HG03432 (cell line): ENCODE measurements around the gene SLC49A4.

Experiments used
- ATAC-seq: cut with Tn5 transposase; IDR thresholded peaks from one replicate; pipeline ENCODE4 v1.9.1; 2021; ENCODE audit warnings: mild to moderate bottlenecking, moderate library complexity; ENCODE audit not compliant: unreplicated experiment

The SLC49A4 gene

DNA sequence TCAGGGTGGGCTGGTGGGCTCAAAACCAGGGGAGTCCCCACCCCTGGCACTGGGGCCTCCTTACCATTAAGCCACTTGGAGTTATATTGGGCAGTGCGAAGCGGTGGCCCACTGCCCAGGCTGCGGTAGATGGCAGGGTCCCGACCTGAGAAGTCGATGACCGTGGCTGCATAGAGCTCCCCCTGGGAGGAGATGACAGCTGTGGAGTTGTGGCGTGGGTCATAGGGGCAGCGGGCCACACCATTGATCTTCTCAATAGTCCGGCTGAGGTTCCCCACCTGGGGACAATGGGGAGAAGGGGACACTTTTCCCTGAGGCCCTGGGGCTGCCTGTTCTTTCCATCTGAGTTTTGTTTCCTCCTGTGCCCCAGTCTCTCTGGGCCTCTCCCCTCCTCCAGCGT is 132.9 kb downstream of the SLC49A4 start:
- no peak for ATAC-seq

DNA sequence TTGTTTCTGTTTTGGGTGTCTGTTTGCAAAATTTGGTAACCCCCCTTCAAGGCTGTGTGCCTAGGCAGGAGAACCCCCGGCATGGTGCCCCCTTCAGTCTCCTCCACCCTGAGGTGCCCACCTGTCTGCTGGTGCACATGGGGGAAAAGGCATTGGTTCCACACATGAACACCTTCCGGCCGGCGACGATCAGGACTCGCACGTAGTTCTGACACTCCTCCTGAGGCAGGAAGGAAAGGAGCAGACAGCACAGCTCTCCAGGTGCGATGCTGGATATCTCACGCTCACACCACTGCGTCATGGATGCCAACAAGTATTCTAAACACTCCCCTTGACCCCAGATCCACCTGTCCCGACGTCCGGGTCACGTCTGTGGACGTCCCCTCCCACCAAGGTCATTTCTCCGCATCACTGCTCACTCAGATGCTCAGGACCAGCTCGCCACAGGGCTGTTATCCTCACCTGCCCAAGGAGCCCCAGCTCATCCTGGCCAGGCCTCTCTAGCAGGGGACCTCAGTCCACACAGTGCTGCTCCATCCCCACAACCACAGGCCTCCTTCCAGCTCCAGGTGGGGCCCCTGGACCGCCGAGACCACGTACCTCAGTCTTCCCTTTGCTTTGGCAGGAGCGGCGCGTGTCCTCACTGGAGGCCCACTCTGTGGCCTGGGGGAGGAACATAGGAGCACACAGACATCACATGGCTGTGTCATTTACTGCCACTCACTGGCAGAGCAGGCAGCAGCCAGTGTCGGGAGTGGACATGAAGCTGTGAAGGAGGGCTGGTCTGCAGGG is 133.7 kb downstream of the SLC49A4 start:
- ATAC-seq, result no peak

DNA sequence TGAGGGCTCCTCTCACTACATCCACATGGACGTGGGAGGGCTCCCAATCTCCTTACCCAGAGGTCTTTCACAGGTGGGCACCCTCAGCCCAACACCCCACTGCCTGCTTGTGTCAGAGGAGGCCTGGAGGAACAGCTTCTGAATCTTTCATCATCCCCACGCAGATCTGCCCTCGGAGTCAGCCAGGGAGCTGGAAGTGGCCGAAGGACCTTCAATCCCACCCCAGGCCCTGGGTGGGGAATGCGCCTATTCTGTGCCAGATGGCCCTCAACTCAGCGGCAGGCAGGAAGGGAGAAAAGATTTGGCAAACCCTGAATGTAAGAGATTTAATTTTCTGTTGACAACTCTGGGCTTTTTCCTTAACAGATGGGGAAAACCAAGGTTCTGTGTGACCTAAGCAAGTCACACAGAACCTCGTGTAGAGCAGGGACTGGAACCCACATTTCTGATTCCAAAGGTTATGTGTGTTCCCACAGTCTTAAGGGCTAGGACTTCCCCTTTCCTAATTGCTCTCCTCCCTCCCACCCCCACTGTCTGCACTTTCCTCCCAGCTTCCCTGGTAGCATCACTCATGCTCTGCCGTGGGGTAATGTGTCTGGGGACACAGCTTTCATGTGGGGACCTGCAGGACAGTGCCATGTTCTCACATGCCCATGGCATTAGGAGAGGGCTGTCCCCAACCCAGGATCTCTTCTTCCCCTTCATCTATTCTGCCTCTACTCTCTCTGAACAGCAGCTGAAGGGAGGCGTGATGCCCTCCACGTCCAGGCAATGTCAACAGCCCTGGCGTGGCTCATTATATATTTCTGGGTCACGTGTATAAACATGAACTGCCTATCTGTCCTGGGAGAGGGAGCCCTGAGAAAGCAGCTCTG is 134.6 kb downstream of the SLC49A4 start:
- ATAC-seq, result no peak

DNA sequence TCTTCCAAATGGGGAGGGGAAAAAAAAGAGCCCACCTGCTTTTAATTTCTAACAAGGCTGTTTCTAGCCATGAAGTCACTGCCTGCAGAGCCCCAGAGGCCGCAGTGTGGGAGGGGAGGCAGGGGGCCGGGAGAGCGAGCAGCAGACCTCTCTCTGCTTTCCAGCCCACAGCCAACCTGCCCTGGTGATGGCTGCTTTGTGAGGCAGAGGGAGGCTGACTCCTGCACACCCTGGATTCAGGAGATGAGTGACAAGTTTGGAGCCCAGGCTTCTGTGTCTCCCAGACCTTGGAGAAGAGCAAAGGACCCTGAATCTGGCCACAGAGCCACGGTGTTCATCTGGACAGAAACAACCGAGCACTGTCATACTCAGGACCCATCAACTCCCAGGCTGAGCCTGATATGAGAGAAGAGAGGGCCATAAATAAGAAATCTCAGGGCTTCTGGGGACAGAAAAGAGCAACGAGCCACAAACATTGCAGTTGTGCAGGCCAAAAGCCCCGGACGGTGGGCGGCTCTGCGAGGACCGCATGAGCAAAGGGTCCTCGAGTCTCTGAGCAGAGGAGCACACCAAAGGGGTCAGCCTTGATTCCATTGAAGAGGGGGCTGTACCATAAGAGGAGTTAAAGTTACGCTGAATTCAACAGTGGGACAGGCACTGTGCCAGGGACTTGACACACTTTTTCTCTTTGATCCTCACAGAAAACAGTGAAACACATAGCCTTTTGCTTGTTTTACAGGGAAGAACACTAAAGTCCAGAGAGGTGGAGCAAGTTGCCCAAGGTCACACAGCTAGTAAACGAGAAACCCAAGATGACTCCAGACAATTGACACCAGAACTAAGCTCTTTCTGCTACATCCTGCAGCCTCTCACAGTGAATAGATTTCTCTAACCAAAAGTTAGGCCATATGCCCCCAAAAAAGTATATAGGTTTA is 135.5 kb downstream of the SLC49A4 start:
- ATAC-seq, result no peak
